K562 (cell line): ENCODE measurements around the gene C1QTNF9B. TPM values are rescaled to one million over a fixed set of nuclear protein-coding genes. Genes with fewer than 3 reads are reported as not detected.

ENCODE experiments used
- ATAC-seq: fragments of 200-7000 bp; cut with Tn5 transposase; 3 replicates; pipeline ENCODE4 v1.9.1; 2020; ENCODE audit warnings: moderate library complexity
- BruUV-seq: library from RNA; stranded (reverse); fragments of 400-500 nt; replicated peaks from 2 replicates; lab custom pipeline; 2021; lab: Mats Ljungman, UMichigan
- CTCF ChIA-PET: fragments of 300-600 bp; formaldehyde crosslinking; extraction: SDS; loops from one replicate; lab custom pipeline; 2021; ENCODE audit warnings: low intra/inter-chr PET ratio; lab: Yijun Ruan, JAX
- POLR2A ChIA-PET: fragments of 300-600, 350-650 bp; sonication (Branson Sonifier 250); formaldehyde crosslinking; extraction: SDS; loops from one replicate; lab custom pipeline; 2021; ENCODE audit warnings: antibody characterized with exemption, inconsistent platforms; lab: Yijun Ruan, JAX
- DNase-seq, 4 experiments: peaks; one replicate each; pipeline versions ENCODE4 v3.0.0 to v3.0.0-alpha.2; 2011 to 2018; ENCODE audit warnings: low spot score in 3 of 4, mixed read lengths in 3 of 4; ENCODE audit errors: extremely low read depth in 1 of 4
- FAIRE-seq: peaks from 2 replicates; lab custom pipeline; 2011; peaks lifted over from hg19 to GRCh38; lab: Jason Lieb, UNC
- H2AFZ ChIP-seq: 2 replicates; pipeline ENCODE4 v1.6.0; 2011; ENCODE audit warnings: low read depth, low read length, control low read depth, inconsistent platforms
- H3K27ac ChIP-seq: fragments of 200-600 bp; 3 replicates; pipeline ENCODE4 v1.8.0; 2011; ENCODE audit warnings: low read depth, mild to moderate bottlenecking, control low read depth, inconsistent platforms, low read length, moderate library complexity, mixed read lengths; ENCODE audit errors: extremely low read depth
- H3K27me3 ChIP-seq, 2 experiments: fragments of 300-600 bp in 1 of 2; 2 replicates in 1 of 2; 3 replicates in 1 of 2; pipeline versions ENCODE4 v1.6.0 to v1.8.0; 2011; ENCODE audit warnings: inconsistent platforms in 2 of 2, low read length in 2 of 2, mild to moderate bottlenecking in 1 of 2, mixed read lengths in 1 of 2, moderate library complexity in 1 of 2; ENCODE audit not compliant: control insufficient read depth in 2 of 2, insufficient read depth in 2 of 2
- H3K36me3 ChIP-seq: fragments of 300-600 bp; 3 replicates; pipeline ENCODE4 v1.8.0; 2011; ENCODE audit warnings: mild to moderate bottlenecking, low read length, inconsistent platforms; ENCODE audit not compliant: control insufficient read depth, insufficient read depth
- H3K4me1 ChIP-seq, 2 experiments: fragments of 200-600 bp in 1 of 2; replicated peaks in 1 of 2; 2 replicates in 1 of 2; 3 replicates in 1 of 2; pipeline versions ENCODE4 v1.5.1 to v1.8.0; 2011; ENCODE audit warnings: inconsistent platforms in 2 of 2, low read length in 2 of 2, mild to moderate bottlenecking in 1 of 2, mixed read lengths in 1 of 2, moderate library complexity in 1 of 2; ENCODE audit not compliant: control insufficient read depth in 2 of 2, insufficient read depth in 2 of 2
- H3K4me2 ChIP-seq: 2 replicates; pipeline ENCODE4 v1.6.1; 2011; ENCODE audit warnings: low read length, control low read depth, inconsistent platforms, mixed read lengths; ENCODE audit not compliant: insufficient read depth
- H3K4me3 ChIP-seq: fragments of 200-600 bp; sonication (generic), shearing (Covaris generic); 2 replicates; pipeline ENCODE4 v1.5.1; 2016; ENCODE audit warnings: control low read depth, inconsistent platforms
- H3K79me2 ChIP-seq: fragments of 200-600 bp; 3 replicates; pipeline ENCODE4 v1.8.0; 2011; ENCODE audit warnings: low read length, inconsistent platforms; ENCODE audit not compliant: control insufficient read depth, insufficient read depth
- H3K9ac ChIP-seq, 2 experiments: 2 replicates each; pipeline versions ENCODE4 v1.6.0 to v1.6.1; 2011; ENCODE audit warnings: low read depth in 2 of 2, low read length in 2 of 2, control low read depth in 1 of 2, inconsistent platforms in 1 of 2, mild to moderate bottlenecking in 1 of 2, mixed read lengths in 1 of 2; ENCODE audit not compliant: insufficient read depth in 1 of 2
- H3K9me1 ChIP-seq: one replicate; pipeline ENCODE4 v1.6.0; 2011; ENCODE audit warnings: inconsistent platforms, mild to moderate bottlenecking, low read length, moderate library complexity; ENCODE audit not compliant: control insufficient read depth, insufficient read depth
- H3K9me3 ChIP-seq: replicated peaks from 2 replicates; pipeline ENCODE4 v1.5.1; 2011; ENCODE audit warnings: low read depth, low read length, inconsistent platforms; ENCODE audit not compliant: control insufficient read depth, insufficient read depth
- H4K20me1 ChIP-seq: replicated peaks from 2 replicates; pipeline ENCODE4 v1.6.1; 2011; ENCODE audit warnings: low read length, inconsistent platforms, mixed read lengths; ENCODE audit not compliant: control insufficient read depth, insufficient read depth
- BCL6 ChIP-seq: fragments of 250-450 bp; sonication (Bioruptor Pico); IDR thresholded peaks from 2 replicates; pipeline ENCODE4 v1.4.0; 2020
- CBX8 ChIP-seq: fragments of 200-600 bp; sonication (generic); IDR thresholded peaks from 2 replicates; pipeline ENCODE4 v1.6.1; 2012; ENCODE audit warnings: borderline replicate concordance, mixed run types, low read depth, mild to moderate bottlenecking, moderate library complexity, mixed read lengths, low read length, control low read depth, inconsistent platforms; ENCODE audit not compliant: poor library complexity, severe bottlenecking; ENCODE audit errors: extremely low read depth
- EP400 ChIP-seq: fragments of 450-650 bp; IDR thresholded peaks from 2 replicates; pipeline ENCODE4 v1.6.1; 2017; ENCODE audit warnings: antibody characterized with exemption, mild to moderate bottlenecking, moderate library complexity
- FOXJ2 ChIP-seq: fragments of 200-800 bp; sonication (Bioruptor generic); IDR thresholded peaks from 2 replicates; pipeline ENCODE4 v1.6.1; 2016; ENCODE audit warnings: missing genetic modification characterization, missing compliant biosample characterization
- FOXK1 ChIP-seq: sonication (generic); formaldehyde crosslinking; IDR thresholded peaks from 2 replicates; pipeline ENCODE4 v1.8.0; 2022; ENCODE audit warnings: missing genetic modification reagents, mild to moderate bottlenecking, borderline replicate concordance
- MLX ChIP-seq, 2 experiments: fragments of 450-650 bp in 1 of 2; sonication (generic) in 1 of 2; formaldehyde crosslinking; conservative IDR thresholded peaks; 2 replicates each; pipeline versions ENCODE4 v1.4.0 to v1.8.1; 2020 to 2022; ENCODE audit warnings: mild to moderate bottlenecking in 1 of 2, missing genetic modification reagents in 1 of 2
- RAD21 ChIP-seq, 2 experiments: fragments of 250-450 bp in 1 of 2; fragments of 450-650 bp in 1 of 2; sonication (Bioruptor Pico) in 1 of 2; formaldehyde crosslinking in 1 of 2; IDR thresholded peaks in 1 of 2; conservative IDR thresholded peaks in 1 of 2; 2 replicates each; pipeline versions ENCODE4 v1.4.0 to v1.8.0; 2020 to 2022; ENCODE audit warnings: mild to moderate bottlenecking in 2 of 2, moderate library complexity in 1 of 2
- RBBP5 ChIP-seq: fragments of 200-600 bp; sonication (generic); IDR thresholded peaks from 2 replicates; pipeline ENCODE4 v1.6.1; 2012; ENCODE audit warnings: borderline replicate concordance, mild to moderate bottlenecking, low read length, control low read depth, inconsistent platforms; ENCODE audit not compliant: insufficient read depth, poor library complexity, severe bottlenecking
- RBM39 ChIP-seq: fragments of 200-400 bp; formaldehyde crosslinking; optimal IDR thresholded peaks from 2 replicates; pipeline ENCODE3; 2018; ENCODE audit warnings: low read depth, low read length
- RNF2 ChIP-seq: sonication (generic); IDR thresholded peaks from 2 replicates; pipeline ENCODE4 v1.6.1; 2016
- ZBTB7A ChIP-seq: IDR thresholded peaks from 2 replicates; pipeline ENCODE4 v1.6.1; 2011; ENCODE audit warnings: low read depth, mild to moderate bottlenecking, low read length, moderate library complexity, borderline replicate concordance; ENCODE audit not compliant: control insufficient read depth
- ZNF143 ChIP-seq: sonication (generic); formaldehyde crosslinking; IDR thresholded peaks from 2 replicates; pipeline ENCODE4 v1.9.0; 2022; ENCODE audit warnings: mild to moderate bottlenecking, missing genetic modification reagents
- ZNF239 ChIP-seq: fragments of 250-450 bp; sonication (Bioruptor Pico); IDR thresholded peaks from 2 replicates; pipeline ENCODE4 v1.4.0; 2020; ENCODE audit warnings: mild to moderate bottlenecking
- ZNF24 ChIP-seq: fragments of 450-650 bp; IDR thresholded peaks from 2 replicates; pipeline ENCODE4 v1.6.1; 2016
- ZNF280A ChIP-seq: fragments of 450-650 bp; IDR thresholded peaks from 2 replicates; pipeline ENCODE4 v1.6.1; 2018; ENCODE audit warnings: mild to moderate bottlenecking, low read depth; ENCODE audit not compliant: partially characterized antibody
- ZNF324 ChIP-seq: fragments of 250-450 bp; sonication (Bioruptor Pico); IDR thresholded peaks from 2 replicates; pipeline ENCODE4 v1.4.0; 2020; ENCODE audit warnings: mild to moderate bottlenecking
- ZNF41 ChIP-seq: fragments of 250-450 bp; sonication (Bioruptor Pico); conservative IDR thresholded peaks from 2 replicates; pipeline ENCODE4 v1.4.0; 2020; ENCODE audit warnings: mild to moderate bottlenecking
- WGBS: fragments of 100-300 bp; shearing (Covaris generic); methylation state at CpG from one replicate; pipeline ENCODE4 v1.1.6; 2016; ENCODE audit warnings: low coverage, mixed read lengths; ENCODE audit not compliant: insufficient coverage; ENCODE audit errors: missing lambda C conversion rate; 5-methylcytosine and 5-hydroxymethylcytosine counted together
- in situ Hi-C: fragments of 300-500 bp; cut with MboI; formaldehyde crosslinking; loops from 4 replicates; pipeline ENCODE4 v1.15.0; 2018; ENCODE audit warnings: inconsistent platforms, mixed read lengths
- intact Hi-C: fragments of 100-400 bp; cut with micrococcal nuclease; formaldehyde crosslinking; loops from 2 replicates; pipeline ENCODE4 v1.14.2; 2022
- polyA plus RNA-seq, 8 experiments: library from polyadenylated mRNA; depleted of rRNA in 4 of 8; stranded (reverse) in 5 of 8; unstranded in 3 of 8; fragments of >200 nt; fragmentation: Nextera tagmentation in 2 of 8; fragmentation: Illumina TruSeq in 1 of 8; extraction: Ambion mirVana in 2 of 8; extraction: Trizol in 1 of 8; gene quantifications; 2 replicates each; pipeline versions ENCODE4 v1.2.1 to v1.2.3, GENCODE V29; 2011 to 2014; ENCODE audit warnings: inconsistent platforms in 1 of 8, missing spikeins in 1 of 8
- total RNA-seq, 7 experiments: library from RNA; depleted of rRNA in 6 of 7; stranded (reverse); fragments of >200 nt in 6 of 7; fragmentation: Illumina TruSeq in 2 of 7; extraction: Trizol in 2 of 7; gene quantifications; 2 replicates each; pipeline versions ENCODE4 v1.2.1 to v1.2.3, GENCODE V29; 2011 to 2021; ENCODE audit warnings: low replicate concordance in 1 of 7

Gene C1QTNF9B
- total and polyA plus RNA-seq, 9 of the 15 experiments (the other 6 are each of a cell fraction or from before 2014, with no cell fraction given) = 0.14 to 0.94 (median 0.35) TPM; not detected in 3

GRCh38 chr13:23847497-23847896 lies 49.8 kb downstream of the C1QTNF9B start (continued):
- TF ChIP-seq ZNF280A = no peak
- TF ChIP-seq RBM39 = no peak

GRCh38 chr13:23845105-23845725 lies 52.1 kb downstream of the C1QTNF9B start:
- intact Hi-C loops = no loop called here
- DNase-seq (no peak), FAIRE-seq (no peak), ATAC-seq (no peak)
- Histone ChIP-seq H3K9me1 (no peaks in the 10 kb centered on the region), H3K9ac (no peak overlapping the region), H3K27me3 (no peaks in the 10 kb centered on the region), H3K9me3 (no peaks in the 10 kb centered on the region), H4K20me1 (no peaks in the 10 kb centered on the region), H2AFZ (no peak overlapping the region), H3K79me2 (no peaks in the 10 kb centered on the region), H3K36me3 (no peaks in the 10 kb centered on the region), H3K4me2 (no peak overlapping the region), H3K4me3 (no peak overlapping the region), H3K27ac (no peak overlapping the region), H3K4me1 (peaks cover 0 to 13% of the 10 kb centered on the region in 2 experiments; a peak in 2 of 5 replicates)
- BruUV-seq = no TSS peak
- WGBS = 55% methylated on average over 5 of the region's 5 CpGs
- POLR2A ChIA-PET = interaction anchor here (0.6 kb wide), 1 partner anchor 21 kb away, joined by 3 read pairs; no protein-coding TSS in a partner anchor
- CTCF ChIA-PET = no interaction called here
- in situ Hi-C loops = no loop called here
- TF ChIP-seq ZNF143 (CRISPR knock-in tag) (no peak), ZNF324 (no peak), ZNF239 (CRISPR knock-in tag) (no peak), RAD21 (CRISPR knock-in tag; conservative IDR thresholded peaks at IDR 0.05 in 1 of 2, IDR thresholded peaks at IDR 0.05 in 1 of 2) (no peak), ZNF24 (no peak), BCL6 (CRISPR knock-in tag) (no peak), MLX (CRISPR knock-in tag; conservative IDR thresholded peaks at IDR 0.05) (no peak), FOXK1 (CRISPR knock-in tag) (no peak), RNF2 (no peak), FOXJ2 (no peak), ZNF41 (CRISPR knock-in tag) (no peak), EP400 (no peak), RBBP5 (no peak), CBX8 (no peak), ZBTB7A (no peak)
